Dendritic cell treated with granulocyte-macrophage colony-stimulating factor and Interleukin-4, amounts not matched to agents 40 ng/mL and 50 ng/mL, for 4 days (primary cell): ENCODE measurements around the gene PTPRN2.

ENCODE experiments used
- H3K27ac Mint-ChIP-seq: one replicate; pipeline ENCODE4 v1.8.0; 2022; ENCODE audit warnings: mild to moderate bottlenecking, mixed read lengths
- H3K27me3 Mint-ChIP-seq: one replicate; pipeline ENCODE4 v1.8.0; 2022; ENCODE audit warnings: mild to moderate bottlenecking, mixed read lengths
- H3K36me3 Mint-ChIP-seq: one replicate; pipeline ENCODE4 v1.8.0; 2022; ENCODE audit warnings: low read depth, mixed read lengths
- H3K4me1 Mint-ChIP-seq: one replicate; pipeline ENCODE4 v1.8.0; 2022; ENCODE audit warnings: low read depth, mixed read lengths
- H3K4me3 Mint-ChIP-seq: one replicate; pipeline ENCODE4 v1.8.0; 2022; ENCODE audit warnings: mild to moderate bottlenecking, moderate library complexity, mixed read lengths
- H3K9me3 Mint-ChIP-seq: one replicate; pipeline ENCODE4 v1.8.0; 2022; ENCODE audit warnings: mixed read lengths
- intact Hi-C: fragments of 100-400 bp; cut with micrococcal nuclease; formaldehyde crosslinking; loops from one replicate; pipeline ENCODE4 v1.15.0; 2022

Gene PTPRN2

DNA sequence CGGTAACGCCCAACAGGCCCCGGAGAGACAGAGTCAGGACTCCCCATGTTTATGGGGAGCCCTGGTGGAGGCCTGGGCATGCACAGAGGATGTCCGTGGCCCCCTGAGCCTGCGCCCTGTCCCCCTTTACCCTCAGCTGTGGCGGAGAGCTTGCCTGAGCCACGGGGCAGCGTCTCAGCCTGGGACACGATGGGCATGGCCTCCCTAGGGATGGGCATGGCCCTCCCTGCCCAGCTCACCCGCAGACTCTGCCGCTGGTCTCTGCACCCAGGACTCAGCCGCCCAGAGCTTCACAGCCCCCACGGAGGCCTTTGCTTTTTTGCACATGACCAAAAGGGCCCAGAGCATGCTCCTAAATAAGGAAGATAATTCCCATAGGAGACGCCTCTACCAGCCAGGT lies 394.2 kb downstream of the PTPRN2 start:
- no peak overlapping the region for H3K27ac Mint-ChIP-seq
- H3K4me1 Mint-ChIP-seq, result no peaks in the 10 kb centered on the region
- no peak overlapping the region for H3K4me3 Mint-ChIP-seq
- intact Hi-C loops, result no loop called here
- H3K9me3 Mint-ChIP-seq, result peaks cover 87% of the 10 kb centered on the region
- no peaks in the 10 kb centered on the region for H3K27me3 Mint-ChIP-seq
- H3K36me3 Mint-ChIP-seq, result no peaks in the 10 kb centered on the region

DNA sequence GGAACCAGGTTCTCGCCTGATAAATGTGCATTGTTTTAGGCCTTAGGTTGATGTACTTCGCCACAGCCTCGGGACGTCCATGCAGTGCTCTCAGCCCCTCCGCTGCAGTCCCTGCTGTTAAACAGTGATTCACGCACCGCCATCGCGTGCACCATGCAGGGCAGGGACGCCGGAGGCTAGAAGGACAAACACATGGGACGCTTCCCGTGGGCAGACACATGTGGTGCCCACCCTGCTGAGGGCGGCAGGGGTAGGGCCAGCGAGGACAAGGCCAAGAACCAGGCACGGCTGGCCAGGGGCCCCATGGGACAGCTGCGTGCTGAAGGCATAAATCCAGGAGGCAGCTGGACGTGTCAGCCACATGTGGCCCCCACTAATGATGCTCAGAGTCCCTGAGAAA lies 394.7 kb downstream of the PTPRN2 start:
- intact Hi-C loops, result no loop called here
- Mint-ChIP-seq H3K4me3 (no peak overlapping the region), H3K9me3 (peaks cover 85% of the 10 kb centered on the region), H3K27me3 (no peaks in the 10 kb centered on the region), H3K36me3 (no peaks in the 10 kb centered on the region), H3K4me1 (no peaks in the 10 kb centered on the region), H3K27ac (no peak overlapping the region)

DNA sequence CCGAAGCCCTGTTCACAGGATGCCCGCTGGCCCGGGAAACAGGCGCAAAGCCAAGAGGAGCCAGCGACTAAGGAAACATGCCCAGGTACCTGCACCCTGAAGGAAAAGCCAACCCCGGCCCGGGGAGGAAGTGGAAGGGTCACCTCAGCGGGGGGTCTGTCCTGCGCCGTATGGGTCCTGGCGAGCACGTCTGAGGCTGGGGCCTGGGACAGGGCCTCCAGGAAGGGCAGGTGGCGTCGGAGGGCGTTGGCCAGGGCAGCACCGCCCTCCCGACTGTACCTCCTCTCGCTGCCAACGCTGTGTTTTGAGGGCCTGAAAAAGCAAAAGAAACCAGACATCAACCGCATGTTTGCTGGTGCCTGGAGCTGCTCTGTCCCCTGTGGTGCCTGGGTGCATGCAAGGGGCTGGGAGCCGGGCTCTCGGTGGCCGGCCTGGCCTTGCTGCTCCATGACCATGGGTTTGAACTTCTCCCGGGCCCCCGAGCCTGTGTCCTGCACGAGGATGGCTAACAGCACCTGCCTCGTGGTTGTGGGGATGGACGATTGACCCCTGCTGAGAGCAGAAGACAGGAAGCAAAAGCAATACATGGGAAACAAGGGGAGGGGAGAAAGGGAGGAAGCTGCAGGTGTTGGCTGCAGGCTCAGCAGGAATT lies 395.3 kb downstream of the PTPRN2 start:
- intact Hi-C loops, result no loop called here
- Mint-ChIP-seq H3K27me3 (no peaks in the 10 kb centered on the region), H3K9me3 (peaks cover 85% of the 10 kb centered on the region), H3K4me3 (no peak overlapping the region), H3K27ac (no peak overlapping the region), H3K4me1 (no peaks in the 10 kb centered on the region), H3K36me3 (no peaks in the 10 kb centered on the region)

DNA sequence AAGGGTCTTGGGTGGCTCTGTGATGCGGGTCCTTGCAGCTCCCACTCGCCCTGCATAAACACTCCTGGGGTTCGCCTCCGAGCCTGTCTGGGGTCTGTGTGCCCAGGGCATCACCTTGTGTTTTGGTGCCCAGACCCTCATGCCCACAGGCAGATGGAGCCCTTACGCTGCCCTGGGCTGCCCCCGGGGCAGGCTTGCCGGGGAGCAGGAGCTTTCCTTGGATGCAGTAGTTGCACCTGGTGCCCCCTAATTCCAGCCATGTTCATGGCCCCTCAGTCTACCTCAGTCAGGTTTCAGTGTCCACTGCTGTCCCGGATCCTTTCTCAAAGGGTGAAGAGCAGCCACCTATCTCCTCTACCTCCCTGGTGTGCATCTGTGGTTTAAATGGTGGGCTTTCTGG lies 396.0 kb downstream of the PTPRN2 start:
- Mint-ChIP-seq H3K4me3 (no peak overlapping the region), H3K9me3 (peaks cover 80% of the 10 kb centered on the region), H3K36me3 (no peaks in the 10 kb centered on the region), H3K27me3 (no peaks in the 10 kb centered on the region), H3K4me1 (no peaks in the 10 kb centered on the region), H3K27ac (no peak overlapping the region)
- intact Hi-C loops, result no loop called here

DNA sequence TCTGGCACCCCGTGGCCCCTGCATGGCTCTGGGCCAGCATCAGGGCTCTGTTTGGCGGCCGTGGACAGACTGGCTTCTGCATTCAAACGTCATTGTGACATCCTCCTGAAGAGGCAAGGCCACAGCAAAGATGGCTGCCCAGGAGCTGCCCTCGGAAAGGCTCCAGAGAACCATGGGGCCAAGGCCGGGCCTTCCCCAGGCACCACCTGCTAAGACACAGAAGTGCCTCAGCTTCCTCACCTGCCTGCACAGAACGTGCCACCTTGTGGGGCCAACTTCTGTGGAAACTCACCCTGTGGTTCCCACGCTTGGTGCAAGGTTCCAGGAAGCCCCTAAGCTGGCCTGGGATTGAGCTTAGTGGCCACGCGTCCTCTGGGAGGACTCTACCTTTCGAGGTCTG lies 396.9 kb downstream of the PTPRN2 start:
- intact Hi-C loops, result no loop called here
- H3K27ac Mint-ChIP-seq, result no peak overlapping the region

DNA sequence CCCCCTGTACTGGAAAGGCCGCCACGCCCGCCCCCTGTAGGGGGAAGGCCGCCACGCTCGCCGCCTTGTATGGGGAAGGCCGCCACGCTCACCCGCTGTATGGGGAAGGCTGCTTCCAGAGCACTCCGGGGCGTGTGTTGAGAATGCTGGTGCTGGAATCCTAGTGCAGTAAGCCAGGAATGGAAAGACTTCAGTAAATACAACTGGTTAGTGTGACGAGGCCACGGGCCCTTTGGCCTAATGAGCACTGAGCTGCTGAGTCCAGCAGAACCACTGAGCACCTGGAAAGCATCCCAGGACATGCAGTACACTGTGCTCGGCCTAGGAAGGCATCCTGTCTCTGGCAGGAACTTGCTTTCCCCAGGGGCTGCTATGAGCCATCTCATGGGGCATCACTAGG lies 398.9 kb downstream of the PTPRN2 start:
- Mint-ChIP-seq H3K36me3 (no peaks in the 10 kb centered on the region), H3K4me3 (no peak overlapping the region), H3K9me3 (peaks cover 66% of the 10 kb centered on the region), H3K27ac (no peak overlapping the region), H3K4me1 (no peaks in the 10 kb centered on the region), H3K27me3 (no peaks in the 10 kb centered on the region)
- intact Hi-C loops, result no loop called here

More for the DNA sequence above, 396.9 kb downstream of the PTPRN2 start:
- H3K27me3 Mint-ChIP-seq, result no peaks in the 10 kb centered on the region
- no peaks in the 10 kb centered on the region for H3K4me1 Mint-ChIP-seq
- no peaks in the 10 kb centered on the region for H3K36me3 Mint-ChIP-seq
- H3K4me3 Mint-ChIP-seq, result no peak overlapping the region
- H3K9me3 Mint-ChIP-seq, result peaks cover 80% of the 10 kb centered on the region

DNA sequence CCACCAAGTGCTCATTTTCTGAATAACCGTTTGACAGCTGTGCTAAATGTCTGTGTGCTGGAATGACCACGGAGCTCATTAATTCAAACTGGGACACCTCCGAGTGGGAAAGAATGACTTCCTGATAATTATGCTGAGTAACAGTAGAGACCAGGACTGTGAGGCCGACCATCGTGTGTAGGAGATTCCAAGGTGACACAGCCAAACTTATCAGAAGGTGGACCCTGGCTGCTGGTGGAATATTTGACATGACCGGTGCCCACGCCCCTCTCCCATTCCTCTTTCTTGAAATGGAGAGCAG lies 400.0 kb downstream of the PTPRN2 start:
- intact Hi-C loops, result no loop called here
- Mint-ChIP-seq H3K27me3 (no peaks in the 10 kb centered on the region), H3K36me3 (no peaks in the 10 kb centered on the region), H3K9me3 (peaks cover 64% of the 10 kb centered on the region), H3K27ac (no peak overlapping the region), H3K4me1 (no peaks in the 10 kb centered on the region), H3K4me3 (no peak overlapping the region)

DNA sequence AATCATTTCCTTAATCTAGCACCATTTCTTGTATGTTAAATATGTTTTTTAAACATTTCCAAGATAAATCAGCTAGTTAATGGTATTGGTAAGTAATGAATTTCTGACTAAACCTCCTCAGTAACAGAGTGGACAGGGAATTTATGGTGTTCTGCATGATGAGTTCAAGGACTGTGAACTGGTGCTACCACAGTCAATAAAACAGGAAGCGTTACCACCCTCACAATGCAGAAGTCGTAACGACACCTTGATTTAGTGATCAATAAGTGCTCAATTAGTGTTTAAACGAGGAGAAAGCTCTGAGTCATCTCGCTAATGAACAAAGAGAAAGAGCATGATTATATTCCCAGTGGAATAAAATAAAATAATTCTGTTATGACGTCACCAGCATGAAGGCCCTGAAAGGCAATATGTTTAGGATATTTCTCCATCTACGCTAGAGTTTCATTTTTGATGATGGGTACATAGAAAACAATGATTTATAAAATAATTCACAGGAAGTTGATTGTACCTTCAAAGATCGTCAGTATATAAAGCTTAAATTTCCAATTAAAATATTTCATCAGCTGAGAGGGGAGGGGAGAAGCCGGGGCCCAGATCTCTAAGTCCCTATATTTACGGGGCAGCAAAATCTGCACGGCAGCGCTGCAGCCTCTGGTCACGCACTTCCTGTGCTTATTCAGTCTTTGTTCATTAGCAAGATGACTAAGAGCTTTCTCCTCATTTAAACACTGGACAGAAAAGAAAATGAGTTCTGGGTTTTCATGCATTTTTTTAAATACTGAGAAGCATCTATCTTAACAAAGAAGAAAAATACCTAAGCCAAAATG lies 400.5 kb downstream of the PTPRN2 start:
- H3K36me3 Mint-ChIP-seq, result no peaks in the 10 kb centered on the region
- no peaks in the 10 kb centered on the region for H3K27me3 Mint-ChIP-seq
- peaks cover 64% of the 10 kb centered on the region for H3K9me3 Mint-ChIP-seq
- H3K4me1 Mint-ChIP-seq, result no peaks in the 10 kb centered on the region
- intact Hi-C loops, result no loop called here
- no peak overlapping the region for H3K4me3 Mint-ChIP-seq
- no peak overlapping the region for H3K27ac Mint-ChIP-seq

DNA sequence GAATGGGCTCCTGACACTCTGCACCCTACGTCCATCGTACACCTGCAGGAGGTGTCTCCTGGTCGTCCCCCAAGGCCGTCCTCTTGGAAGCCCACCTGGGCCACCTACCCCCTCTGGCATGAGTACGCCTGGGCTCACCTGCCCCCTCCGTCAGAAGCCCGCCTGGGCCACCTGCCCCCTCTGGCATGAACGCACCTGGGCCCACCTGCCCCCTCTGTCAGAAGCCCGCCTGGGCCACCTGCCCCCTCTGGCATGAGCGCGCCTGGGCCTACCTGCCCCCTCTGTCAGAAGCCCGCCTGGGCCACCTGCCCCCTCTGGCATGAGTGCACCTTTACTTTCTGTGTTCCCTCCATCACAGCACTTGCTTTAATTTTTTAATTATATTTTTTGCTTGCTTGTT lies 401.2 kb downstream of the PTPRN2 start:
- Mint-ChIP-seq H3K4me3 (no peak overlapping the region), H3K36me3 (no peaks in the 10 kb centered on the region), H3K9me3 (peaks cover 62% of the 10 kb centered on the region), H3K27me3 (no peaks in the 10 kb centered on the region), H3K27ac (no peak overlapping the region), H3K4me1 (no peaks in the 10 kb centered on the region)
- intact Hi-C loops, result no loop called here

DNA sequence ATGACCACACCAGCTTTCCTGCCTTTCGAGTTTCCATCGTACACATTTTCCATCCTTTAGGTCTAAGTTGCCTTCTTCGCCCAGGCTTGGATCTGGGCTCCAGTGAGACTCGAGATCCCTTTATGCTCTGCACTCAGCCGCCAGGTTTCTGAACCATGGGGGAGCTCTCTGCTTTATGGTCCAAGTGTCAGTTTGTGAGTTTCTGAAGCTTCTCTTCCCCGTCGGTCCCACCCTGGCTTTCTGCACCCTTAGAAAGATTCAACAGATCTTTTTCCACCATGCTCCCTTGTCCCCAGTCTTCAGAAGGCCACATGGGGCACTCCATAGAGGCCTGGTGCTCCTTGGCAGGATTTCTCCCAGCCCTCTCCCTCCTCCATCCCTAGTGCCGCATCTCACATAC lies 402.0 kb downstream of the PTPRN2 start:
- no peaks in the 10 kb centered on the region for H3K4me1 Mint-ChIP-seq
- no peaks in the 10 kb centered on the region for H3K36me3 Mint-ChIP-seq
- no peaks in the 10 kb centered on the region for H3K27me3 Mint-ChIP-seq
- no peak overlapping the region for H3K27ac Mint-ChIP-seq
- H3K4me3 Mint-ChIP-seq, result no peak overlapping the region
- peaks cover 65% of the 10 kb centered on the region for H3K9me3 Mint-ChIP-seq
- intact Hi-C loops, result no loop called here

DNA sequence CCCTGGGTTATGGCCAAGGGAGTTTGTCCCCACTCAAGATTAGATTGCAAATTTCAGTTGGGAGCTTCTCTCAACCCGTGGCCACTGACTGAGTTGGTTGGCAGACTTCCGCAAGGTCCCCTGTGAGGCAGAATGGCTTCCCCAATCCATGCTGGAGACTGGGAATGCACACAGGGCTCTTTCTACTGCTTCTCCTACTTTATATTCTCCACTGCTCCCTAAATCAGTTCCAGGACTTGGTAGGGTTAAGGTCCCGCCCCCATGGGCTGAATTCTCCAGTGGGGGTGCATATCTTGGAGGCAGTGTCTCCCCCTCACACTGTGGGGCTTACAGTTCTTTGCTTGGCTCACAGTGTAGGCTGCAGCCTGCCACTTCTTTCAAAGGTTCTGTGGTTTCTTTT lies 404.2 kb downstream of the PTPRN2 start:
- Mint-ChIP-seq H3K36me3 (no peaks in the 10 kb centered on the region), H3K4me3 (no peak overlapping the region), H3K9me3 (peaks cover 60% of the 10 kb centered on the region), H3K27ac (no peak overlapping the region), H3K4me1 (no peaks in the 10 kb centered on the region), H3K27me3 (no peaks in the 10 kb centered on the region)
- intact Hi-C loops, result no loop called here

DNA sequence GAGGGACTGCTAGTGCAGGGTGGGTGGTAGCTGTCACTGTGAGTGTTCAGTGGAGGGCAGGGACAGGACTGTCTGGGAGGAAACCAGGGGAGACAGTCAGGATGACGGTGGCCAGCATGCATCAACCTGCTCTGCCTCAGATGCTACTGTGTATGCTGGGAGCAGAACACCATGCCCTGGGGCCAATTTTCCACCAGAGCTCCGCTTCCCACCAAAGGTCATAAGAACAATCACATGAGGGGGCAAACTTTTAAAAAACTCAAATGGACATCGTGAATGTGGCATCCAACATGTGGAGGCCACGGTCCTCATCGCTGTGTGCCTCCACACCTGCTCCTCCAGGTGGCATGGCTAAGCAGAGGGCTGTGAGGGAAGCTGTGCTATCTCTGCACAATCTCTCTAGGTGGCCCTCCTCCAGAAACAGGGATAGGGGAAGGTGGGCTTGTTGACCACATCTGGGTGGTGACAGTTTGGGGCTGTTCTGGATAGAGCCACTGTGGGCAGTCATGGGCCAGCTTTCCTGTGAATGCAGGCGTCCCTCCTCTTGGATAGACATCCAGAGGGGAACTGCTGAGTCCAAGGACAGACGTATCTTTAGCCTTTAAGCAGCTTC lies 411.0 kb downstream of the PTPRN2 start:
- Mint-ChIP-seq H3K36me3 (no peaks in the 10 kb centered on the region), H3K27ac (no peak overlapping the region), H3K27me3 (no peaks in the 10 kb centered on the region), H3K4me3 (no peak overlapping the region), H3K9me3 (peaks cover 68% of the 10 kb centered on the region), H3K4me1 (no peaks in the 10 kb centered on the region)
- intact Hi-C loops, result no loop called here

DNA sequence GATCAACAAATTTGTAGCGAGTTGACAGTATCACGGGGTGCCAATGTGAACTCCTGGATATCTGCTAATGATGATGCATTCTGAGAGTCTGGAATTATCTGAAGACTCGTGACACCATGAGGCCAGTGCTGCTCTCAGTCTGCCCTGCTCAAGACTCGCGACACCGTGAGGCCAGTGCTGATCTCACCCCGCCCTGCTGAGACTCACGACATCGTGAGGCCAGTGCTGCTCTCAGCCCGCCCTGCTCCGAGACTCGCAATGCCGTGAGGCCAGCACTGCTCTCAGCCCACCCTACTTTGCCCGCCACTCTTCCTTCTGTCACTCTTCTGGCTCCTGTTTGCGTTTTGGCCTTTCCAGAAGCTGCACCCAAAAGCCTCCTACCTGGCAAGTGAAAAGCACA lies 411.8 kb downstream of the PTPRN2 start:
- Mint-ChIP-seq H3K4me3 (no peak overlapping the region), H3K4me1 (no peaks in the 10 kb centered on the region), H3K27ac (no peak overlapping the region), H3K9me3 (peaks cover 60% of the 10 kb centered on the region), H3K36me3 (no peaks in the 10 kb centered on the region), H3K27me3 (no peaks in the 10 kb centered on the region)
- intact Hi-C loops, result no loop called here

DNA sequence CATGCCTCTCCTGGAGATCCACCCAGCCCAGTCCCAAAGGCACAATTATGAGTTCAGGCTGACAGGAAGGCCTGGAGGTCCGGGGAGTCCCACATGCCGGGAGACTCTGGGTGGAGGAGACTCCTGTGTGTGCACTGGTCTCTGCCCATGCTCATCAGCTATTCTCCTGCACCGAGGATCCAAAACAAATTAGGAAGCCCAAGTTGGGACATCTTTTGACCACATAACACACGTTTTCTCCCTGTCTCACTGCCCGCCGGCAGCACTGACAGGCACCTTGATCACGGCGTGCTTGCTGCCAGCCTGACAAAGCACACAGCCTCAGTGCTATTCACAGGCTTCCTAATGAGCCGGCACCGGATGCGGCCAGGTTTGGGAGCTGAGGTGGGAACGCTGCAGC lies 412.7 kb downstream of the PTPRN2 start:
- intact Hi-C loops, result no loop called here
- H3K9me3 Mint-ChIP-seq, result peaks cover 56% of the 10 kb centered on the region
- no peaks in the 10 kb centered on the region for H3K36me3 Mint-ChIP-seq
- no peaks in the 10 kb centered on the region for H3K4me1 Mint-ChIP-seq
- no peak overlapping the region for H3K4me3 Mint-ChIP-seq
- no peak overlapping the region for H3K27ac Mint-ChIP-seq
- no peaks in the 10 kb centered on the region for H3K27me3 Mint-ChIP-seq
